VCaP (cell line): ENCODE measurements around the gene AKAP12.
"Not testable (repeated sequence)": the region's sequence is repeated elsewhere in the genome, so short reads cannot be mapped to it uniquely, and the experiment has no call there.

Source experiments
- H3K27ac ChIP-seq: fragments of 450-650 bp; 2 replicates; pipeline ENCODE4 v1.5.1; 2017
- CTCF ChIP-seq: fragments of 450-650 bp; conservative IDR thresholded peaks from 2 replicates; pipeline ENCODE4 v1.5.1; 2017; ENCODE audit warnings: mild to moderate bottlenecking, moderate library complexity

The AKAP12 gene

DNA sequence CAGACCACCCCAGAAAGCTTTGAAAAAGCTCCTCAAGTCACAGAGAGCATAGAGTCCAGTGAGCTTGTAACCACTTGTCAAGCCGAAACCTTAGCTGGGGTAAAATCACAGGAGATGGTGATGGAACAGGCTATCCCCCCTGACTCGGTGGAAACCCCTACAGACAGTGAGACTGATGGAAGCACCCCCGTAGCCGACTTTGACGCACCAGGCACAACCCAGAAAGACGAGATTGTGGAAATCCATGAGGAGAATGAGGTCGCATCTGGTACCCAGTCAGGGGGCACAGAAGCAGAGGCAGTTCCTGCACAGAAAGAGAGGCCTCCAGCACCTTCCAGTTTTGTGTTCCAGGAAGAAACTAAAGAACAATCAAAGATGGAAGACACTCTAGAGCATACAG lies 112.0 kb downstream of the AKAP12 start:
- no peak for TF ChIP-seq CTCF
- no peak overlapping the region for H3K27ac ChIP-seq

DNA sequence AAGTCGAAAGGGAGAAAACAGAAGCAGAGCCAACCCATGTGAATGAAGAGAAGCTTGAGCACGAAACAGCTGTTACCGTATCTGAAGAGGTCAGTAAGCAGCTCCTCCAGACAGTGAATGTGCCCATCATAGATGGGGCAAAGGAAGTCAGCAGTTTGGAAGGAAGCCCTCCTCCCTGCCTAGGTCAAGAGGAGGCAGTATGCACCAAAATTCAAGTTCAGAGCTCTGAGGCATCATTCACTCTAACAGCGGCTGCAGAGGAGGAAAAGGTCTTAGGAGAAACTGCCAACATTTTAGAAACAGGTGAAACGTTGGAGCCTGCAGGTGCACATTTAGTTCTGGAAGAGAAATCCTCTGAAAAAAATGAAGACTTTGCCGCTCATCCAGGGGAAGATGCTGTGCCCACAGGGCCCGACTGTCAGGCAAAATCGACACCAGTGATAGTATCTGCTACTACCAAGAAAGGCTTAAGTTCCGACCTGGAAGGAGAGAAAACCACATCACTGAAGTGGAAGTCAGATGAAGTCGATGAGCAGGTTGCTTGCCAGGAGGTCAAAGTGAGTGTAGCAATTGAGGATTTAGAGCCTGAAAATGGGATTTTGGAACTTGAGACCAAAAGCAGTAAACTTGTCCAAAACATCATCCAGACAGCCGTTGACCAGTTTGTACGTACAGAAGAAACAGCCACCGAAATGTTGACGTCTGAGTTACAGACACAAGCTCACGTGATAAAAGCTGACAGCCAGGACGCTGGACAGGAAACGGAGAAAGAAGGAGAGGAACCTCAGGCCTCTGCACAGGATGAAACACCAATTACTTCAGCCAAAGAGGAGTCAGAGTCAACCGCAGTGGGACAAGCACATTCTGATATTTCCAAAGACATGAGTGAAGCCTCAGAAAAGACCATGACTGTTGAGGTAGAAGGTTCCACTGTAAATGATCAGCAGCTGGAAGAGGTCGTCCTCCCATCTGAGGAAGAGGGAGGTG lies 112.9 kb downstream of the AKAP12 start:
- TF ChIP-seq CTCF, result no peak
- no peak overlapping the region for H3K27ac ChIP-seq

DNA sequence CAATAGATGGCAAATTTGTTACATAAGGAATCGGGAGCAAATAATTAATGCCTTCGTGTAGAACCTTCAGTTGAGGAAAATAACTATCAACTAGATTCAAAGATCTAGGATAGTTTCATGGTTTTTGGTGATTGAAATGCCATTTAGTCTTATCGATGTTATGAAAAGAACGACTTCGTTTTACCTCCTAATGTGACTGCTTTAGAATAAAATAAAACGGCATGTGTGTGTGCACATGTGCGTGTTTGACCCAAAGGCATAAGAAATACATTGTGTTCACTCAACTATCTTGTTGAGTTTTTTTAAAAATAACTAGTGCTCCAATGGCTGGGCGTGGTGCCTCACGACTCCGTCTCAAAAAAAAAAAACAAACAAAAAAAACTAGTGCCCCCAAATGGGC lies 114.0 kb downstream of the AKAP12 start:
- no peak overlapping the region for H3K27ac ChIP-seq
- no peak for TF ChIP-seq CTCF

DNA sequence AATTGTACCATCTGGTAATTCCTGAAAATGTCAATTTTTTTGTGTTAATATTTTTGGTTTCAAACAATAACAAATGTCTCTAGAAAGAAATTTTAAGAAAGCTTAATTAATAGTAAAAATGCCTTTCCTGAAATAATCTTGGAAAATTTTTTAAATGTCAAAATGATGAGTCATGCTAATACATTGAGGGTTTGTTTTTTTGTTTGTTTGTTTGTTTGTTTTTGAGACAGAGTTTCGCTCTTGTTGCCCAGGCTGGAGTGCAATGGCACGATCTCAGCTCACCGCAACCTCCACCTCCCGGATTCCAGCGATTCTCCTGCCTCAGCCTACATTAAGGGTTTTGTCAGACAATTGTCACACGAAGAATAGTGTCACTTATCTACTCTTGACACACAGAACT lies 117.2 kb downstream of the AKAP12 start:
- not testable (repeated sequence) for H3K27ac ChIP-seq

GRCh38 chr6:151357758-151358436 lies 118.1 kb downstream of the AKAP12 start:
- H3K27ac ChIP-seq, result no peak overlapping the region; the same call in 1 of the 2 replicates
- TF ChIP-seq CTCF, result no peak

DNA sequence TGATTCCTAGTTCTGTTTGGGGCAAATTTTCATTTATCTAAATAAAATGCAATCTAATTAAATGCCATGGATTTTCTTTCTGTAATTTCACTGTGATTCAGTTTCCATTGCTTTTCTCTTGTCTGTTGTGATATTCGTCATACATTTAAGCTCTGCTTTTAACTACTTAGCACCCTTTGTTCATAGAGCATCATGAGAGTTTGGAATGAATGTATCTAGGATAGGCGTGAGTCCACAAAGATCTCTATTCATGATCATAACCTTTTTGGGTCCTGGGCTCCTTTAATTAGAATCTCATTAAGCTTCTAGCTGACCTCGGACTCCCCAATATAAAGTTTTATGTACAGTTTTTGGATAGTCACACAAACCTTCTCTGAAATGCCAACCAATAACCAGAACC lies 118.7 kb downstream of the AKAP12 start:
- H3K27ac ChIP-seq, result no peak overlapping the region; the same call in 1 of the 2 replicates
- TF ChIP-seq CTCF, result no peak

DNA sequence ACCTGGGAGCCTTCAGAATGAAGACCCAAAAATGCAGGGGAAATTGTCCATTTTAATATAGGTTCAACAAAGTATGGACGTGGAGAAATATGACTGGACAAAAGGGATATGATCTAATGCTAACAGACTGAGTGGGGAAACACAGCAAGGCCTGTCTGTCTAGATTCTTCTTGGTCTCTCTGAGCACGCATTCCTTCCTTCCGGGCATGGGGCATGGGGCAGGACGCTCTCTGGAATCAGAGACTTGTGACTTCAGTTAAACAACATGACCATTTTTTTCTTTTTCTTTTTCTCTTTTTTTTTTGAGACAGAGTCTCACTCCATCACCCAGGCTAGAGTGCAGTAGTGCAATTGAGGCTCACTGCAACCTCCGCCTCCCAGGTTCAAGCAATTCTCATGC lies 119.7 kb downstream of the AKAP12 start:
- TF ChIP-seq CTCF, result no peak
- no peak overlapping the region for H3K27ac ChIP-seq
